Brain microvascular endothelial cell (primary cell): ENCODE data around the gene RNU6-8.

Experiments used
- DNase-seq: peaks from one replicate; pipeline ENCODE4 v3.0.0-alpha.2; 2020
- H3K27ac ChIP-seq: fragments of 250-450 bp; sonication (Bioruptor Pico); 2 replicates; pipeline ENCODE4 v1.5.1; 2020; ENCODE audit warnings: mild to moderate bottlenecking, moderate library complexity
- H3K27me3 ChIP-seq: fragments of 250-450 bp; sonication (Bioruptor Pico); replicated peaks from 2 replicates; pipeline ENCODE4 v1.5.1; 2020; ENCODE audit warnings: mild to moderate bottlenecking
- H3K36me3 ChIP-seq: fragments of 250-450 bp; sonication (Bioruptor Pico); replicated peaks from 2 replicates; pipeline ENCODE4 v1.5.1; 2020; ENCODE audit warnings: mild to moderate bottlenecking
- H3K4me3 ChIP-seq: 2 replicates; pipeline ENCODE4 v1.5.1; 2011; ENCODE audit warnings: low read depth, mild to moderate bottlenecking, control low read depth, low read length, moderate library complexity
- in situ Hi-C: cut with HindIII; loops from 2 replicates; pipeline ENCODE4 v1.10.0; 2017; ENCODE audit warnings: low sequenced_read_pairs, low pct_ligation_motif_present
- TF ChIP-seq, protein P1 (sequence below): IDR thresholded peaks from 2 replicates; pipeline ENCODE4 v1.5.1; 2011; ENCODE audit warnings: low read depth, mild to moderate bottlenecking, moderate library complexity, low read length, control low read depth, inconsistent platforms; ENCODE audit errors: missing control alignments

Gene RNU6-8

DNA sequence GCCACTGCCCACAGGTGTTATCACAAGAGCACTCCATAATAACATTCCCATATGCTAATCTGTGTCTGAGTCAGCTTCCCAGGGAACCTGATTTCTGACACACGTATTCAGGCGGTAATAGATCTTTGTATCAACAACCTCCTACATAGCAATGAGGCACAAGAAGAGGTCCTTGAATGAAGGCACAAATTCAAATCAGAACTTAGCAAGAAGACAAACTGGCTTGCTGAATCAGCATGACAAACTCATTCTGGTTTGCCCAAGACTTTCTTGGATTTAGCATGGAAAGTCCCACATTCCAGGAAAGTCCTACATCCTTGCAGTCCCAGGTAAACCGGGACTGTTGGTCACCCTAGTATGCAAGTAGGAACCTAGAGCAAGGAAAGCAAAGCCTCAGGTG is 35.2 kb downstream of the RNU6-8 start:
- no peak overlapping the region for H3K27ac ChIP-seq
- in situ Hi-C loops, result no loop called here
- H3K4me3 ChIP-seq, result no peak overlapping the region
- H3K27me3 ChIP-seq, result no peaks in the 10 kb centered on the region
- no peak for DNase-seq
- TF ChIP-seq, protein P1, sequence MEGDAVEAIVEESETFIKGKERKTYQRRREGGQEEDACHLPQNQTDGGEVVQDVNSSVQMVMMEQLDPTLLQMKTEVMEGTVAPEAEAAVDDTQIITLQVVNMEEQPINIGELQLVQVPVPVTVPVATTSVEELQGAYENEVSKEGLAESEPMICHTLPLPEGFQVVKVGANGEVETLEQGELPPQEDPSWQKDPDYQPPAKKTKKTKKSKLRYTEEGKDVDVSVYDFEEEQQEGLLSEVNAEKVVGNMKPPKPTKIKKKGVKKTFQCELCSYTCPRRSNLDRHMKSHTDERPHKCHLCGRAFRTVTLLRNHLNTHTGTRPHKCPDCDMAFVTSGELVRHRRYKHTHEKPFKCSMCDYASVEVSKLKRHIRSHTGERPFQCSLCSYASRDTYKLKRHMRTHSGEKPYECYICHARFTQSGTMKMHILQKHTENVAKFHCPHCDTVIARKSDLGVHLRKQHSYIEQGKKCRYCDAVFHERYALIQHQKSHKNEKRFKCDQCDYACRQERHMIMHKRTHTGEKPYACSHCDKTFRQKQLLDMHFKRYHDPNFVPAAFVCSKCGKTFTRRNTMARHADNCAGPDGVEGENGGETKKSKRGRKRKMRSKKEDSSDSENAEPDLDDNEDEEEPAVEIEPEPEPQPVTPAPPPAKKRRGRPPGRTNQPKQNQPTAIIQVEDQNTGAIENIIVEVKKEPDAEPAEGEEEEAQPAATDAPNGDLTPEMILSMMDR, result no peak
- no peaks in the 10 kb centered on the region for H3K36me3 ChIP-seq

DNA sequence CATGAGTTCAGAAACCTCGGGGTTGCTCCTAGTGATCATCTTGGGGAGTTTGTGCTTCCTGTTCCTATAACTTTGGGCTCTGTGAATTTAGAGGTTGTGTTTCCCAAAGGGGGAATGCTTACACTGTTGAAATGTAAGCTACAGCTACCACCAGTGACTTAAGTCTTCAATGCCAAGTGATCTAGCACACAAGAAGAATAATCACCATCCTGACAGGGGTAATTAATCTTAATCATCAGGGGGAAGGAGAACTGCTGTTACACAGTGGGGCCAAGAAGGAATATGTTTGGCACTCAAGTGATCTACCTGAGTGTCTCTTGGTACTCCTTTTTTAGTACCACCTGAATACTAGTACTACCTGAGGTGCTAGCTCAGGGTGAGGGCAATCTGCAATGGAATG is 36.1 kb downstream of the RNU6-8 start:
- Histone ChIP-seq H3K36me3 (no peaks in the 10 kb centered on the region), H3K4me3 (no peak overlapping the region), H3K27ac (no peak overlapping the region), H3K27me3 (no peaks in the 10 kb centered on the region)
- TF ChIP-seq, protein P1, result no peak
- DNase-seq, result no peak
- in situ Hi-C loops, result no loop called here

DNA sequence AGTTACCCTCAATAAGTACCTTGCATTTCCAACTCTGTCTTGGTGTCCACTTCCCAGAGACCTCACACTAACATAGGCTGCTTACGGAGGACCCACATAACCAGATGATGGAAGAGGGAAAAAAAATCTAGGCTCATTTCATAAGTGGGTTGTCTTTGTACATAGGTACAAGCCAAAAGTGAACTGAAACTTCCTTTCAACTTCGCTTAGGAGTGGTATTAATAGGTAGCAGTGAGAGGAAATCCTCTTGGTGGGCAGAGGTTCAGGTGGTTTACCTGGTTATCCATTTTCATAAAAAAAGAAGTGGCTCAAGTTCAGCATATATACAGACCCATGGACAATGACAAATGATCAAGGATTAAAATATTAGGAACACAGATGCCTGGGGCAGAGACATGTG is 37.0 kb downstream of the RNU6-8 start:
- DNase-seq, result no peak
- Histone ChIP-seq H3K27me3 (no peaks in the 10 kb centered on the region), H3K27ac (no peak overlapping the region), H3K36me3 (no peaks in the 10 kb centered on the region), H3K4me3 (no peak overlapping the region)
- TF ChIP-seq, protein P1, result no peak
- in situ Hi-C loops, result no loop called here
